GM12878 (cell line): ENCODE measurements around the gene C1orf232. TPM values are rescaled to one million over a fixed set of nuclear protein-coding genes. Genes with fewer than 3 reads are reported as not detected.

Experiments
- CBX5 ChIP-seq: sonication (generic); IDR thresholded peaks from 2 replicates; pipeline ENCODE4 v1.6.1; 2016; ENCODE audit warnings: low read depth, moderate library complexity, mild to moderate bottlenecking, inconsistent platforms
- CHD2 ChIP-seq: IDR thresholded peaks from 2 replicates; pipeline ENCODE4 v1.6.1; 2011; ENCODE audit warnings: low read depth, low read length, improper control_type of control experiment, borderline replicate concordance
- EP300 ChIP-seq, 2 experiments: fragments of 150-350 bp in 1 of 2; IDR thresholded peaks; 2 replicates each; pipeline ENCODE4 v1.6.1; 2011 to 2012; ENCODE audit warnings: low read depth in 2 of 2, low read length in 2 of 2, borderline replicate concordance in 1 of 2, improper control_type of control experiment in 1 of 2, inconsistent platforms in 1 of 2; ENCODE audit not compliant: control insufficient read depth in 1 of 2
- JUNB ChIP-seq: IDR thresholded peaks from 2 replicates; pipeline ENCODE4 v1.6.1; 2016; ENCODE audit warnings: antibody characterized with exemption, mild to moderate bottlenecking
- MEF2B ChIP-seq: fragments of 450-650 bp; IDR thresholded peaks from 2 replicates; pipeline ENCODE4 v1.6.1; 2018; ENCODE audit warnings: mild to moderate bottlenecking, moderate library complexity; ENCODE audit not compliant: partially characterized antibody, poor library complexity, severe bottlenecking
- NFIC ChIP-seq: IDR thresholded peaks from 2 replicates; pipeline ENCODE4 v1.6.1; 2012; ENCODE audit warnings: low read depth, mild to moderate bottlenecking, inconsistent platforms, low read length, moderate library complexity
- RCOR1 ChIP-seq: conservative IDR thresholded peaks from 2 replicates; pipeline ENCODE4 v1.6.1; 2012; ENCODE audit warnings: low read depth, low read length, improper control_type of control experiment
- SIX5 ChIP-seq: IDR thresholded peaks from 2 replicates; pipeline ENCODE4 v1.6.1; 2011; ENCODE audit warnings: mild to moderate bottlenecking, low read depth, low read length, moderate library complexity; ENCODE audit not compliant: severe bottlenecking
- TARDBP ChIP-seq: IDR thresholded peaks from 2 replicates; pipeline ENCODE4 v1.6.1; 2016; ENCODE audit warnings: borderline replicate concordance
- polyA plus RNA-seq, 11 experiments: library from polyadenylated mRNA; depleted of rRNA in 4 of 11; unstranded in 6 of 11; stranded (reverse) in 5 of 11; fragments of >200 nt; fragmentation: Nextera tagmentation in 4 of 11; fragmentation: Illumina TruSeq in 1 of 11; extraction: Ambion mirVana in 4 of 11; extraction: Trizol in 1 of 11; gene quantifications; 1 replicate in 1 of 11; 2 replicates in 10 of 11; pipeline versions ENCODE4 v1.2.1 to v1.2.3, GENCODE V29; 2011 to 2016; ENCODE audit warnings: inconsistent platforms in 2 of 11, missing spikeins in 2 of 11, low read depth in 1 of 11
- total RNA-seq, 4 experiments: library from RNA; depleted of rRNA in 3 of 4; stranded (reverse); fragments of >200 nt in 3 of 4; fragmentation: Illumina TruSeq in 1 of 4; extraction: Trizol in 1 of 4; gene quantifications; 2 replicates each; pipeline versions ENCODE4 v1.2.1 to v1.2.3, GENCODE V29; 2013 to 2021
- TF ChIP-seq, protein P1 (sequence below): IDR thresholded peaks from 2 replicates; pipeline ENCODE4 v1.6.1; 2012; ENCODE audit warnings: low read depth, low read length, improper control_type of control experiment
- TF ChIP-seq, protein P2 (sequence below): fragments of 450-650 bp; IDR thresholded peaks from 2 replicates; pipeline ENCODE4 v1.6.1; 2016; ENCODE audit warnings: mild to moderate bottlenecking

Gene C1orf232
- total and polyA plus RNA-seq, 10 of the 15 experiments (the other 5 are each of a cell fraction or from before 2014, with no cell fraction given) = not detected

DNA sequence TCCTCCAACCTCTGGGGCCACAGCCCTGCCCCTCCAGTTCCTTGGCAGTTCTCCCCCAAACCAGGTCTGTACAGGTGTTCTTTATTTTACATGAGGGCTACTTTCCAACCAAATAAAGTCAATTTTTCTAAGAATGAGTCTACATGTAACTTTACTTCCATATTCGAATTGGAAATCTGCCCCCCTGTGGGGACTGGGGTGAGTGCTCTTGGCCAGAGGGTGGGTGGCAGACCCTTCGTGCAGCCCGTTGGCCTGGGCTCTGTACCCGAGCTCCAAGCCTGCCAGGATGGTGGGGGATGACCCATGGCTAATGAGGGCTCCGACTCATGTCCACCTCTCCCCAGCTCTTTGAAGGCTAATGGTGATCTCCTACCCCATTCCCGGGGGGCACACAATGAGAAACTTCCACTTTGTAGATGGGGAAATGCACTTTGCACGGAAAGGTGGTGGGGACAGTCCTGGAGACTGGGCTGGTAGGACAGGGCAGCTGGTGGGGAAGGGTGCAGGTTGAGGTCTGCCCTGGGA lies 21.1 kb upstream of the C1orf232 start (continued):
- TF ChIP-seq, protein P1, sequence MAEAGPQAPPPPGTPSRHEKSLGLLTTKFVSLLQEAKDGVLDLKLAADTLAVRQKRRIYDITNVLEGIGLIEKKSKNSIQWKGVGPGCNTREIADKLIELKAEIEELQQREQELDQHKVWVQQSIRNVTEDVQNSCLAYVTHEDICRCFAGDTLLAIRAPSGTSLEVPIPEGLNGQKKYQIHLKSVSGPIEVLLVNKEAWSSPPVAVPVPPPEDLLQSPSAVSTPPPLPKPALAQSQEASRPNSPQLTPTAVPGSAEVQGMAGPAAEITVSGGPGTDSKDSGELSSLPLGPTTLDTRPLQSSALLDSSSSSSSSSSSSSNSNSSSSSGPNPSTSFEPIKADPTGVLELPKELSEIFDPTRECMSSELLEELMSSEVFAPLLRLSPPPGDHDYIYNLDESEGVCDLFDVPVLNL = no peak
- TF ChIP-seq MEF2B = no peak
- TF ChIP-seq JUNB = no peak
- no peak for TF ChIP-seq SIX5
- no peak for TF ChIP-seq CHD2
- TF ChIP-seq, protein P2, sequence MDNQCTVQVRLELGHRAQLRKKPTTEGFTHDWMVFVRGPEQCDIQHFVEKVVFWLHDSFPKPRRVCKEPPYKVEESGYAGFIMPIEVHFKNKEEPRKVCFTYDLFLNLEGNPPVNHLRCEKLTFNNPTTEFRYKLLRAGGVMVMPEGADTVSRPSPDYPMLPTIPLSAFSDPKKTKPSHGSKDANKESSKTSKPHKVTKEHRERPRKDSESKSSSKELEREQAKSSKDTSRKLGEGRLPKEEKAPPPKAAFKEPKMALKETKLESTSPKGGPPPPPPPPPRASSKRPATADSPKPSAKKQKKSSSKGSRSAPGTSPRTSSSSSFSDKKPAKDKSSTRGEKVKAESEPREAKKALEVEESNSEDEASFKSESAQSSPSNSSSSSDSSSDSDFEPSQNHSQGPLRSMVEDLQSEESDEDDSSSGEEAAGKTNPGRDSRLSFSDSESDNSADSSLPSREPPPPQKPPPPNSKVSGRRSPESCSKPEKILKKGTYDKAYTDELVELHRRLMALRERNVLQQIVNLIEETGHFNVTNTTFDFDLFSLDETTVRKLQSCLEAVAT = no peak
- TF ChIP-seq CBX5 = no peak
- TF ChIP-seq TARDBP = no peak
- TF ChIP-seq NFIC = no peak
- no peak for TF ChIP-seq RCOR1
- no peak for TF ChIP-seq EP300 (IDR thresholded peaks at IDR 0.05; ENCODE audit: borderline replicate concordance in 1 of 2, control insufficient read depth in 1 of 2, low read depth in 2 of 2, low read length in 2 of 2)
